ENCODE measurements around the gene PTPRE. TPM values are rescaled to one million over a fixed set of nuclear protein-coding genes. Genes with fewer than 3 reads are reported as not detected.
A peak's percentile ranks its signal among the peaks of the same experiment; 100 is the strongest.

The PTPRE gene
- total RNA-seq, 1 donor from 2014 or later: 16.3 TPM

GRCh38 chr10:128065881-128066534, 159.1 kb downstream of the PTPRE start:
- no peak for FAIRE-seq
- no peak for DNase-seq (ENCODE audit: low spot score in 2 of 2)

- no peak for DNase-seq (ENCODE audit: low spot score in 2 of 2)
- no peak for FAIRE-seq
These were observed 160.0 kb downstream of the PTPRE start for GRCh38 chr10:128066870-128067382.

- FAIRE-seq (no peak), DNase-seq (ENCODE audit: low spot score in 2 of 2) (no peak)
These were observed 160.9 kb downstream of the PTPRE start for GRCh38 chr10:128067691-128068397.

GRCh38 chr10:128068398-128069285, 161.7 kb downstream of the PTPRE start:
- FAIRE-seq (no peak), DNase-seq (ENCODE audit: low spot score in 2 of 2) (no peak)

- no peak for FAIRE-seq
- DNase-seq (ENCODE audit: low spot score in 2 of 2): peak; percentile 62 to 76
These were observed 162.6 kb downstream of the PTPRE start for GRCh38 chr10:128069351-128070051.

- FAIRE-seq: no peak
- DNase-seq (ENCODE audit: low spot score in 2 of 2): no peak
These were observed 163.3 kb downstream of the PTPRE start for GRCh38 chr10:128070161-128070560.

- FAIRE-seq (no peak), DNase-seq (ENCODE audit: low spot score in 2 of 2) (no peak)
These were observed 164.0 kb downstream of the PTPRE start for GRCh38 chr10:128070721-128071416.

GRCh38 chr10:128071417-128071782, 164.5 kb downstream of the PTPRE start:
- DNase-seq (ENCODE audit: low spot score in 2 of 2): no peak
- FAIRE-seq: no peak

GRCh38 chr10:128072046-128072445, 165.1 kb downstream of the PTPRE start:
- FAIRE-seq (no peak), DNase-seq (ENCODE audit: low spot score in 2 of 2) (no peak)

GRCh38 chr10:128072941-128073645, 166.2 kb downstream of the PTPRE start:
- FAIRE-seq (no peak), DNase-seq (ENCODE audit: low spot score in 2 of 2) (no peak)

- no peak for DNase-seq (ENCODE audit: low spot score in 2 of 2)
- FAIRE-seq: no peak
These were observed 167.0 kb downstream of the PTPRE start for GRCh38 chr10:128073890-128074289.

GRCh38 chr10:128074589-128074988, 167.7 kb downstream of the PTPRE start:
- FAIRE-seq (no peak), DNase-seq (ENCODE audit: low spot score in 2 of 2) (no peak)

GRCh38 chr10:128077155-128077875, 170.4 kb downstream of the PTPRE start:
- DNase-seq (ENCODE audit: low spot score in 2 of 2) (no peak), FAIRE-seq (no peak)

- FAIRE-seq (no peak), DNase-seq (ENCODE audit: low spot score in 2 of 2) (peak in 1 of 2 donors; percentile 51)
These were observed 171.4 kb downstream of the PTPRE start for GRCh38 chr10:128078136-128078969.

- DNase-seq (ENCODE audit: low spot score in 2 of 2) (no peak), FAIRE-seq (no peak)
These were observed 173.3 kb downstream of the PTPRE start for GRCh38 chr10:128080231-128080630.

- FAIRE-seq (no peak), DNase-seq (ENCODE audit: low spot score in 2 of 2) (no peak)
These were observed 173.7 kb downstream of the PTPRE start for GRCh38 chr10:128080641-128081040.

- DNase-seq (ENCODE audit: low spot score in 2 of 2): no peak
- no peak for FAIRE-seq
These were observed 174.3 kb downstream of the PTPRE start for GRCh38 chr10:128081222-128081621.

- FAIRE-seq (no peak), DNase-seq (ENCODE audit: low spot score in 2 of 2) (no peak)
These were observed 174.8 kb downstream of the PTPRE start for GRCh38 chr10:128081720-128082119.

Data from frontal cortex (tissue), 4 donors.